Colonic mucosa (tissue), 4 donors: ENCODE measurements around the gene GRHPR. TPM values are rescaled to one million over a fixed set of nuclear protein-coding genes. Genes with fewer than 3 reads are reported as not detected.
A peak's percentile ranks its signal among the peaks of the same experiment; 100 is the strongest.
"Not testable (repeated sequence)": the region's sequence is repeated elsewhere in the genome, so short reads cannot be mapped to it uniquely, and the experiment has no call there.

Source experiments
- DNase-seq: peaks from one replicate; pipeline ENCODE4 v3.0.0-alpha.2; 2020
- H3K27ac ChIP-seq: fragments of 200-600 bp; one replicate; pipeline ENCODE4 v1.8.0; 2021
- H3K27me3 ChIP-seq: fragments of 200-600 bp; one replicate; pipeline ENCODE4 v1.8.0; 2021
- H3K36me3 ChIP-seq: fragments of 200-600 bp; one replicate; pipeline ENCODE4 v1.8.0; 2021
- H3K4me1 ChIP-seq: fragments of 200-600 bp; one replicate; pipeline ENCODE4 v1.8.0; 2021; ENCODE audit warnings: mild to moderate bottlenecking
- H3K4me3 ChIP-seq: fragments of 200-600 bp; one replicate; pipeline ENCODE4 v1.8.0; 2021
- H3K9ac ChIP-seq, 2 donors: one replicate each; pipeline ENCODE4 v1.7.0; 2013; ENCODE audit warnings: control low read depth in 2 of 2, low read depth in 2 of 2, low read length in 2 of 2
- H3K9me3 ChIP-seq: fragments of 200-600 bp; one replicate; pipeline ENCODE4 v1.8.0; 2021
- intact Hi-C: fragments of 100-400 bp; cut with DNase I; formaldehyde crosslinking; loops from one replicate; pipeline ENCODE4 v1.14.1; 2022
- total RNA-seq, 2 donors: library from RNA; stranded (reverse); fragmentation: NEBNext Ultra II Directional in 1 of 2; extraction: Animal tissue kit (Norgen Biotek cat#: 25700) in 1 of 2; gene quantifications; one replicate each; pipeline ENCODE4 v1.2.1, GENCODE V29; 2021
- TF ChIP-seq, protein P1 (sequence below): fragments of 200-600 bp; IDR thresholded peaks from one replicate; pipeline ENCODE4 v1.8.0; 2022; ENCODE audit warnings: antibody characterized with exemption, mild to moderate bottlenecking
- donor health status: healthy.
- donor health status: DM: no; HTN: no; CAD: no.
- donor health status: DM: no; HTN: no; CAD: no.

The GRHPR gene
- total RNA-seq, 2 donors from 2014 or later: 71.1 to 94.0 TPM

DNA sequence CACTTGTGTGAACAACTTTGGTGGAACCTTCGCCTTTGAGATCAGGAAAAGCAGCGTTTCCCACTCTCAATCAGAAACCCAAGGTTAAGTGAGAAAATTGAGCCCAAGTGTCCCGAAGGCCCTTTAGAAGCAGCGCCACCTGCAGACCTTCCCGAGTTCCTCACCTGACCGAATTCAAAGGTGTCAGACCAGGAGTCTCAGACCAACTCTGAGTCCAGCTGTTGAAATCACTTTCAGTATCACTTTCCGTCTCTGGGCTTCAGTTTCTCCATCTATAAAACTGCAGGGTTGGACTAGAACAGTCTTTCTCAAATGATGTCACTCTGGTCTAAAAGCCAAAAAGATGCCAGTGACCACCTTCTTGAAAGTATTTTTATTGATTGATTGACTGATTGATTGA is 31.7 kb upstream of the GRHPR start:
- Histone ChIP-seq H3K4me1 (no peaks in the 10 kb centered on the region), H3K36me3 (no peaks in the 10 kb centered on the region), H3K9ac (no peak overlapping the region), H3K9me3 (no peaks in the 10 kb centered on the region), H3K27ac (no peak overlapping the region), H3K4me3 (no peak overlapping the region), H3K27me3 (no peaks in the 10 kb centered on the region)
- peak; percentile 63 for DNase-seq
- intact Hi-C loops: loop anchor here (5.0 kb wide), 1 partner anchor 393 kb away; no protein-coding TSS in a partner anchor
- TF ChIP-seq, protein P1, sequence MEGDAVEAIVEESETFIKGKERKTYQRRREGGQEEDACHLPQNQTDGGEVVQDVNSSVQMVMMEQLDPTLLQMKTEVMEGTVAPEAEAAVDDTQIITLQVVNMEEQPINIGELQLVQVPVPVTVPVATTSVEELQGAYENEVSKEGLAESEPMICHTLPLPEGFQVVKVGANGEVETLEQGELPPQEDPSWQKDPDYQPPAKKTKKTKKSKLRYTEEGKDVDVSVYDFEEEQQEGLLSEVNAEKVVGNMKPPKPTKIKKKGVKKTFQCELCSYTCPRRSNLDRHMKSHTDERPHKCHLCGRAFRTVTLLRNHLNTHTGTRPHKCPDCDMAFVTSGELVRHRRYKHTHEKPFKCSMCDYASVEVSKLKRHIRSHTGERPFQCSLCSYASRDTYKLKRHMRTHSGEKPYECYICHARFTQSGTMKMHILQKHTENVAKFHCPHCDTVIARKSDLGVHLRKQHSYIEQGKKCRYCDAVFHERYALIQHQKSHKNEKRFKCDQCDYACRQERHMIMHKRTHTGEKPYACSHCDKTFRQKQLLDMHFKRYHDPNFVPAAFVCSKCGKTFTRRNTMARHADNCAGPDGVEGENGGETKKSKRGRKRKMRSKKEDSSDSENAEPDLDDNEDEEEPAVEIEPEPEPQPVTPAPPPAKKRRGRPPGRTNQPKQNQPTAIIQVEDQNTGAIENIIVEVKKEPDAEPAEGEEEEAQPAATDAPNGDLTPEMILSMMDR: peak; percentile 47

DNA sequence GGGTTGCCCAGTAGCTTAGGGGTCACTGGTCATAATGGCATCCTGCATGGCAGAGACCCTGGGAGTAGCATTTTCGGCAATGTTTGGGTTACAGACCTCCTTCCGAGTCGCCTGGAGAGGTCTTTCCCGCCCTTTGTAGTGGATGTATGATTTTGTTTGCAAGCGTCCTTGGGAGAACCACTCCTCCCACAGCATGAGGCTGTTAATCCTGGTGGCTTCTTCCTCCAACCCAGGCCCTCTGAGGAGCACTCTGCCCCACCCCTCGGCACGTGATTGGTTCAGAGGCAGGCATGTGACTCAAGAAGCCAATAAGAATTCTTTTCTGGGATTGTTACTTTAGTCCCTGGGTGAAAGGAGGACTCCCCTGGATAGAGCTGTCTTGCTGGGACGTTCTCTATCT is 30.2 kb upstream of the GRHPR start:
- intact Hi-C loops: loop anchor here (5.0 kb wide), 1 partner anchor 395 kb away; no protein-coding TSS in a partner anchor
- Histone ChIP-seq H3K27ac (no peak overlapping the region), H3K36me3 (no peaks in the 10 kb centered on the region), H3K9me3 (no peaks in the 10 kb centered on the region), H3K4me3 (no peak overlapping the region), H3K9ac (no peak overlapping the region), H3K4me1 (no peaks in the 10 kb centered on the region), H3K27me3 (no peaks in the 10 kb centered on the region)
- DNase-seq: no peak
- TF ChIP-seq, protein P1: no peak

DNA sequence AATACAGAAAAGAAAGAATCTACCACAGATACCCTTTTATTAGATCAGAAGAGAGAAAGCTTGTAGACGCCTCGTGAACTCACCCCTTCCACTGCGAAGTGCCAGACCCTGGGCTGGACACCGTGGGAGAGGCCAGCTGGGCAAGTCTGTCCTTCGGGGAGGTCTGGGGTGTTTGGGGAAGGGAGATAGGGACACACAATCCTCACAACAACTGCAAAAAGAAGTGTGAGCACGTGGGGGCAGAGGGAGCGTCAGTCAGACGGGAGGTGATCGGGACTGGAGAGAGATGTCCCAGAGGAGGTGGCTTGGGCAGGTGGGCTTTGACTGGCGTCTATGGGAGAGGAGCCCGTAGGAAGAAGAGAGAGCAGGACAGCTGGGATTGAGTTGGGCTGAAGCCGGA is 27.3 kb upstream of the GRHPR start:
- TF ChIP-seq, protein P1: no peak
- H3K9ac ChIP-seq: no peak overlapping the region
- H3K27ac ChIP-seq: no peak overlapping the region

DNA sequence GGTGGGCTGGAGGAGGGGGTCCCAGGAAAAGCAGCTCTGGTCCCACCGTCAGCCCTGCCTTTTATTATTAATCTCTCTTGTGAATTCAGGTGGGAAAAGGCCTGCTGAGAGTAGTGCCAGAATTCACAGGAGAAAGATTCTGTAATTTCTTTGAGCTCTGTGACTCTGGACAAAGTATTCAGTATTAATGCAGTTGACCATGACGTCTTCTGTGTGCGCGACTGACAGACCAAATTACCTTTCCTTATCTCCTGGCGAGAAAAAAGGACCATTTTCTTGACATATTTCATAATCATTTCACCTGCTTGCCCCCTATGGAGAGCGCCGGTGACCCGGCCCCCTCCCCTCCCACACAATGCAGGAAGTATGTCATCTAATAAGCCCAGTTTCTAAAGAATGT is 26.8 kb upstream of the GRHPR start:
- TF ChIP-seq, protein P1: no peak
- Histone ChIP-seq H3K4me1 (no peaks in the 10 kb centered on the region), H3K9ac (no peak overlapping the region), H3K9me3 (no peaks in the 10 kb centered on the region), H3K4me3 (no peak overlapping the region), H3K36me3 (no peaks in the 10 kb centered on the region), H3K27me3 (no peaks in the 10 kb centered on the region), H3K27ac (no peak overlapping the region)
- no peak for DNase-seq
- intact Hi-C loops: no loop called here

More for the DNA sequence above, 27.3 kb upstream of the GRHPR start:
- intact Hi-C loops: no loop called here
- Histone ChIP-seq H3K27me3 (no peaks in the 10 kb centered on the region), H3K9me3 (no peaks in the 10 kb centered on the region), H3K36me3 (no peaks in the 10 kb centered on the region), H3K4me3 (no peak overlapping the region), H3K4me1 (no peaks in the 10 kb centered on the region)
- DNase-seq: no peak

DNA sequence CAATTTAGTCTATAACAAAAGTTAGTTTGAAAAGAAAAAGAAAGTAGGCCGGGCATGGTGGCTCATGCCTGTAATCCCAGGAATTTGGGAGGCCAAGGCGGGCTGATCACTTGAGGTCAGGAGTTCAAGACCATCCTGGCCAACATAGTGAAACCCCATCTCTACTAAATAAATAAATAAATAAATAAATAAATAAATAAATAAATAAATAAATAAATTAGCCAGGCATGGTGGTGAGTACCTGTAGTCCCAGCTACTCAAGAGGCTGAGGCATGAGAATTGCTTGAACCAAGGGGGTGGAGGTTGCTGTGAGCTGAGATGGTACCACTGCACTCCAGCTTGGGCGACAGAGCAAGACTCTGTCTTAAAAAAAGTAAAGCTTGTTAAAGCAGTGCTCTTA is 24.5 kb upstream of the GRHPR start:
- H3K4me1 ChIP-seq, intact Hi-C loops, H3K27me3 ChIP-seq, H3K36me3 ChIP-seq, H3K27ac ChIP-seq, H3K9ac ChIP-seq, DNase-seq, H3K4me3 ChIP-seq, H3K9me3 ChIP-seq: not testable (repeated sequence)

DNA sequence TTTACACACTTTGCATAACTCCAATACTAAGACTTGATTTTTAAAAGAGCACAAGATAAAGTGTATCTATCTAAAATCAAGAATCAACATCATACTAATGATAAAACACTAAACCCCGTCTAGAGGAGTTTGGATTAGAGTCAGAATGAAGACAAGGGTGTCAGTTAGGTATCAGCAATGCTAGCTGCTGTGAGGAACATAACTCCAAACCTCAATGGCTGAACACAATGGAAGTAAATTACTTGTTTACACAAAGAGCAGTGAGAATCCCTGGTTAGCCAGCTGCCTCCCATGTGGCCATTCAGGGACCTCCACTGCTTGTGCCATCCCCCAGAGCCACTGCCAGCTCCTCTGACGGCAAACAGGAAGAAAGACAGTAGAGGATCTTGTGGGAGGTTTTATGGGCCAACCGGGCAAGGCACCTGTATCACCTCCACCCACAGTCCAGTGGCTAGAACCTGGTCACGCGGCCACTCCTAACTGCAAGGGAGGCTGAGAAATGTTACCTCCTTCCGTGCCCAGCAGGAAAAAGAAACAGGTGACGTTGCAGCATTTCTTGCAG is 24.0 kb upstream of the GRHPR start:
- Histone ChIP-seq H3K27me3 (no peaks in the 10 kb centered on the region), H3K4me1 (no peaks in the 10 kb centered on the region), H3K27ac (no peak overlapping the region), H3K9ac (no peak overlapping the region), H3K36me3 (no peaks in the 10 kb centered on the region), H3K9me3 (no peaks in the 10 kb centered on the region), H3K4me3 (no peak overlapping the region)
- DNase-seq: no peak
- intact Hi-C loops: no loop called here
- TF ChIP-seq, protein P1: no peak
